GM18520 (cell line): ENCODE data around the gene OR5A1.
A peak's percentile ranks its signal among the peaks of the same experiment; 100 is the strongest.
"Not testable (repeated sequence)": the region's sequence is repeated elsewhere in the genome, so short reads cannot be mapped to it uniquely, and the experiment has no call there.

ENCODE experiments used
- ATAC-seq: cut with Tn5 transposase; IDR thresholded peaks from one replicate; pipeline ENCODE4 v1.9.1; 2021; ENCODE audit not compliant: unreplicated experiment

OR5A1 gene

DNA sequence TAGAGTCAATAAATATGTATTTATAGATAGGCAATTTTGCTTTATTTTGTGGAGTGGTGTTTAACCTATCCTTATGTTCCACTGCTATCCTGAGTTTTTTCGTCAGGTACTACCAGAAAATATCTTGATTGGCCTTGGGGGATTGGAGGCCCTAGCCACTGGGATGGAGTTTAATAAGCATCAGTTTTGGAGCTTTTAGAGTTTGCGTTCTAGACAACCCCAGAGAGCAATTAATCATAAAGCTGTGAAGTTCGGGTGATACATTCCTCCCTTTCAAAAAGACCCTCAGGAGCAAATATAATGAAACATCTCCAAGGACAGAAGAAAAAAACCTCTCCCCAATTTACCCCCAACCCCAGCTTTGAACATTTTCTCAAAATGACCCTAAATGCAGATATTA is at the start of gene OR5A1:
Gene OR5A1 (plus strand): TSS at position 301 of the 400 bp plus-strand sequence. CDS start 6,700 bp downstream, outside the sequence.
- ATAC-seq, result no peak

DNA sequence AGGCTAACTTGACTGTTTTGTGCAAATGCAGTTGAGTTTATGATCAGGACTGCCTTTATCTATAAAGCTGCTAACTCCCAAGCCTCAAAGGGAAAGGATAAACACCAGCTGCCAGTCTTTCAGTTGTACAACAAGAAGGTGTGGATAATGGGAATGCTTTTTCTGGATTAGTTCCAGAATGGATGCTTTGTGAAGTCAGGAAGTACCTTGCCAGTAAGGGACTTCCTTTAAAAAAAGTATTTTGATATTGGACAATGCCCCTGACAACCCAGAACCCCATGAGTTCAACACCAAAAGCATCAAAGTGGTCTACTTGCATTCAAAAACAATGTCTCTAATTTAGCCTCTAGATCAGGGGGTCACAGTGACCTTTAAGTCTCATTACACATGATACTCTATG is 42.1 kb upstream of the OR5A1 start:
- no peak for ATAC-seq

DNA sequence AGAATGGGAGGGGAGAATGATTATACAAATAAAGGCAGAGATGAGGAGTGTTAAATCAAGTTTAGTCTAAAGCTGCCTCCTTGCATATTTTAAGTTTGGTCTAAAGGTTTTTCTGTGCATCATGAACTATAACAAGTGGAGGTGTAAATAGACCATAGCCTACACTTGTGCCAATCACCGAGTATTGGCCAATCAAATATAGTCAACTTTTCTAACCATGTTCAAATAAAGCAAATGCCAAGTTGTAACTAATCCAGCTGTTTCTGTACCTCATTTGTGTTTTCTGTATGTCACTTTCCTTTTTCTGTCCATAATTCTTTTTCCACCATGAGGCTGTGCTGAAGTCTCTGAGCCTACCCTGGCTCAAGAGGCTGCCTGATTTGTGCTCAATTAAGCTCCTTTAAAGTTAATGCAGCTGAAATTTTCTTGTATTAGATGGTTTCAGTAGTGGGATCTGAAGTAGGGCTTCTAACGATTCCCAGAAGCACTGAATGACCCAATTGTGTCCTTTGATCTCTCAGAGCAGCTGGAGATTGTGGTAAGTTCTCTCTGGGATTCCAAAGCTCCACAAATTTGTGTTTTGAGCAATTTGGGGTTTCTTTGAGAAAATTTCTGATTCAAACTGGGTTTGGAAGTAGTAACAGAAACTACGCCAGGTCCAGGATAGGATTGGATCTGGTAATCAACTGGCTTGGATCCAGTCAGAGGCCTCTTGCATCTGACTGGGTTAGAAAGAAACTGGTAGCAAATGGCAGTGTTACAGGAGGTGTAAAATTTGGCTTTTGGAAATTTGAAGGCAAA is 35.6 kb upstream of the OR5A1 start:
- ATAC-seq, result no peak

DNA sequence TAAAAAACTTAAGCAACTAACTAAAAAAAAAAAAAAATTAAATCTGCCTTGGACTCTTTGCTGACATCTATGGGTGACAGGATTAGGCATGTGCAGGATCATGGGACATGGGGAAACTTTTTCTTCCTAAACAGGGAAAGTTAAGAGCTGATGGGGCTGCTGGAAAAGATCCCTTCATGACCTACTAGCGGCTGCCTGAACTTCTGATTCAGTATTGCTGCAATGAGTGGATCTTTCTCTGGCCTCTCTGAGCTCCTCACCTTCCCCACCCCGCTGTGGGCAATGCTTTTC is 35.1 kb upstream of the OR5A1 start:
- no peak for ATAC-seq

DNA sequence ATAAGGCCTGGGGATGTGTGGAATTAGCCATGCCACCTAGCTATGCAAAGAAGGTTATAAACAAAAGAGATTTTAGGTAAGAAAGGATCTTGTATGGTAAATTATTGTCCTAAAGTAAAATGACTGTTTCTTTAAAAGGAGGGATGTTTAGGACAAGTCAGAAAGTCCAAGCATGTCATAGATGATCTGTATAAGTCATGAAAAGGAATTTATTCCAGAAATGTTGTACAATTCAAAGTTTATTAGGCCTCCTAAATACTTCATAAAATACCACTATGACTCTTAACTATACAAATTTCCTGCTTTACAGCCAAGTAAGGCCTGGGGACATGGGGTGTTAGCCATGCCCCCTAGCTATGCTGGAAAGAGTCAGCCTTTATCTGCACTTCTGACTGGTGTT is 32.7 kb upstream of the OR5A1 start:
- no peak for ATAC-seq

DNA sequence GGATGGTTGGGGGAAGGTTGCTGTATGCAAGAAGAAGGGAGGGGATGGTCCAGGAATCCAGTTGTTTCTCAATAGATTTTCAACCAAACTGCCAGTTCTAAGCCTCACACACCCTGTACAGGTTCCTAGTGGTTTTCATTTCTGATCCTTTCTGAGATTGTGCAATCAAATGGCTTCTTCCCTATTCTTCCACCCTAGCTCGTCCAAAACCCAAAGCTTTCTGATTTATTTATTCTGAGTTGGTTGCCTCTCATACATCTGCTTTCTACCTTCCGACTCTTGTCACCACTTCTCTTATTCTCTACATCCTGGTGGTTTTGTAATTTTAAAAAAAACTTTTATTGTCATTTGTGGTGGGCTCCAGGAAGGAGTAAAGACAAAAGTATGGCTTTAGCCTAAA is 22.6 kb upstream of the OR5A1 start:
- no peak for ATAC-seq

GRCh38 chr11:59415111-59415510 is 21.2 kb upstream of the OR5A1 start:
- ATAC-seq, result no peak

GRCh38 chr11:59416613-59417012 is 19.7 kb upstream of the OR5A1 start:
- ATAC-seq, result no peak

DNA sequence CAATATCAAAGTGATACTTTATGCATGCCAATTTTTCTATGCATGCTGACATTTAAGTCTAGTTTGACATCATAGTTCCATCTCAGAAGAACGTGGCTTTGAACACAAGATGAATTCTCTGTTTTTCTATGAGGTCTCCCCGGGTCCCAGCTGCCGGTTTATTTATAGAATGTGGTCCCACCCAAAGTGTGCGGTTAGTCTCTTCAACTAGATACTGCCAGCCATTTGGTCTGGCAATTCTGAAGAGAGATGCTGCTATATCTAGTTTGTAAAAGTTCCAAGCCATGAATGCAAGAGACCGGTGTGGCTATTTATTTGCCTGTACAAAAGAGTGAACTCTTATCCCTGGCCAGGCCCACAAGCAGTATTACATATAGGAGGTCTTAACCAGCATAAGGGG is 19.2 kb upstream of the OR5A1 start:
- no peak for ATAC-seq

DNA sequence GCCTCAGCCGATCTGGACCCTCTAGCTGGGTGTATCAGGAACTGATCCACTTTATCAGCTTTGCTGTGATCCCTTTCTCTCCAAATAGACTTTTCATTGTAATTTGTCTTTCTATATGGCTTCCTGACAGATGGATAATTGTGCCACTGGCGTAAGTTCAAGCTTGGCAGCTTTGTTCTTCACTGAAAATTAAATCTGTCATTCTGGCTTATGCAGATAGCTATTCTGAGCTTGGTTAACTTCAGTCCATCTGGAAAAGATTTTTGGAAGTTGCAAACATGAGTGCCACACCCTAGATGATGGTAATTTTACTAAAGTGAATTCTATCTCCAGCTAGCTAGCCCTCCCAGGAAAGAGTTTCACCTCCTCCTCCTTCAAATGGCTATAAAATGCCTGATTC is 18.1 kb upstream of the OR5A1 start:
- ATAC-seq, result no peak

GRCh38 chr11:59423835-59424234 is 12.4 kb upstream of the OR5A1 start:
- no peak for ATAC-seq

GRCh38 chr11:59425131-59425530 is 11.1 kb upstream of the OR5A1 start:
- no peak for ATAC-seq

- no peak for ATAC-seq
Measured at GRCh38 chr11:59426361-59427067, 9.8 kb upstream of the OR5A1 start, which contains the start of gene OR5A2. OR5A2 (minus strand) TSS chr11:59426413; CDS start chr11:59422953, 3,460 bp downstream.

- ATAC-seq, result no peak
Measured at GRCh38 chr11:59427068-59427382, 9.2 kb upstream of the OR5A1 start.

DNA sequence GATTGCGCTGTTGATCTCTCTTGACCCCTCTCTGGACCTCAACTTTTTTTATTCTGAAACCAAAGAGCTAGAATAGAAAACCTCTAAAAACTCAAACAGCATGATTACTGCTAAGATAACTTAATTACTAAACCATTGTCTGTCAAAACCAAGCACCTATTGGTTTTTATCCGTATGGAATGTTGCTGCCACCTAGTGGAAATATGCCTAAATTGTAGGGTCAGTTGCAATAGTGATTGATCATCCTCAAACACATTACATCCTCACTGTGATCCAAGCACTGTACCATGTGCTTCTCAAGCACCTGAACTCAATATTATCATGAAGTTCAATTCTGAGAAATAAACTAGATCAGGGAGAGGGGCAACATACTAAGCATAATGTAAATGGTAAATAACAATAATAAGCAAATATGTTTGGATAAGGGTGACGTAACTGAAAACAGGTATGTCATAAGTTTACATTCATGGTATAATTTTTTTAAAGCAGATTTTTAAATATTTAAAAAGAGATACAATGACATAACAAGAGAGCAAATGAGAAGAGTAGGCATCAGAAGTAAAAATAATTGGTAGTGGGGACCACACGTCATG is 6.2 kb upstream of the OR5A1 start:
- ATAC-seq, result peak; percentile 84

DNA sequence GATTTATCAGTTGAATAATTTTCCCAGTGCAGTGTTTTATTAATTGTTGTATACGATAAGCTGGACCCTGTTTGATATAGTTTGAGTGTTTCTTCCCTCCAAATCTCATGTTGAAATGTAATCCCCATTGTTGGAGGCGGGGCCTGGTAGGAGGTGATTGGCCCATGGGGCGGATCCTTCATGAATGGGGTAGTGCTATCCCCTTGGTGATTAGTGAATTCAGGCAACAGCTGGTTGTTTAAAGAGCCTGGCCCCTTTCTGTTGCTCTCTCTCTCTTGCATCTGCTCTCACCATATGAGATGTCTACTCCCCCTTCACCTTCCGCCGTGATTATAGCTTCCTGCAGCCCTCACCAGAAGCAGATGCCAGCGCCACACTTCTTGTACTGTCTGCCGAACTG is 1.5 kb downstream of the OR5A1 start:
- ATAC-seq, result no peak

DNA sequence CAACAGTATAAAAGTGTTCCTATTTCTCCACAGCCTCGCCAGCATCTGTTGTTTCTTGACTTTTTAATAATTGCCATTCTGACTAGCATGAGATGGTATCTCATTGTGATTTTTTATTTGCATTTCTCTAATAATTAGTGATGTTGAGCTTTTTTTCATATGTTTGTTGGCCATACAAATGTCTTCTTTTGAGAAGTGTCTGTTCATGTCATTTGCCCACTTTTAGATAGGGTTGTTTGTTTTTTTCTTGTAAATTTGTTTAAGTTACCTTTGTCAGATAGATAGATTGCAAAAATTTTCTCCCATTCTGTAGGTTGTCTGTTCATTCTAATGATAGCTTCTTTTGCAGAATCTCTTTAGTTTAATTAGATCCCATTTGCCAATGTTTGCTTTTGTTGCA is 9.4 kb downstream of the OR5A1 start:
- not testable (repeated sequence) for ATAC-seq

GRCh38 chr11:59448484-59448883 is 12.2 kb downstream of the OR5A1 start:
- no peak for ATAC-seq

GRCh38 chr11:59456661-59457060 is 20.4 kb downstream of the OR5A1 start, which contains the start of gene OR4D6:
OR4D6 (plus strand) TSS chr11:59456961; CDS start chr11:59456961, 0 bp downstream.
- ATAC-seq, result no peak

- ATAC-seq, result no peak
Measured at GRCh38 chr11:59459916-59460315, 23.6 kb downstream of the OR5A1 start.

- ATAC-seq, result no peak
Measured at GRCh38 chr11:59463190-59463641, 26.9 kb downstream of the OR5A1 start.

DNA sequence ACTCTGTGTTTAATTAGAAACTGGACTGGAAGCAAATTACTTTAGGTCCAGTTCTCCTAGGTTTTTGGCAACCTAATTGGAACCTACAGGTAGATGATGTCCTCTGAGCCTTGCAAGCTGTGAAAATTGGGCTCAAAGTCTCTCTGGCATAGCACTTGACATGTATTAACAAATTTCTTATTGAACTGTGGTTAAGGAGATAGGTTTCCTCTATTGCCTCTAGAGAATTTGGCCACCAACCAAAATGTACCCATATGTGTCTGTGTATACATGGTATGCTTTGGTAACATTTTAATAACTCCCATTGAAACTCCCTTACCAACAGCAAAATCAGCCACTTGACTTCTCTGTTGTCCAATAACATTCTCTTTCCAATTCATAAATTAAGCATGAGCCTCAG is 36.7 kb downstream of the OR5A1 start, which contains the start of gene OR4D10:
Gene OR4D10 (plus strand): TSS at position 301 of the 400 bp plus-strand sequence. CDS start 4,115 bp downstream, outside the sequence.
- ATAC-seq, result no peak
